ENCODE results near the gene EPM2A.

DNA sequence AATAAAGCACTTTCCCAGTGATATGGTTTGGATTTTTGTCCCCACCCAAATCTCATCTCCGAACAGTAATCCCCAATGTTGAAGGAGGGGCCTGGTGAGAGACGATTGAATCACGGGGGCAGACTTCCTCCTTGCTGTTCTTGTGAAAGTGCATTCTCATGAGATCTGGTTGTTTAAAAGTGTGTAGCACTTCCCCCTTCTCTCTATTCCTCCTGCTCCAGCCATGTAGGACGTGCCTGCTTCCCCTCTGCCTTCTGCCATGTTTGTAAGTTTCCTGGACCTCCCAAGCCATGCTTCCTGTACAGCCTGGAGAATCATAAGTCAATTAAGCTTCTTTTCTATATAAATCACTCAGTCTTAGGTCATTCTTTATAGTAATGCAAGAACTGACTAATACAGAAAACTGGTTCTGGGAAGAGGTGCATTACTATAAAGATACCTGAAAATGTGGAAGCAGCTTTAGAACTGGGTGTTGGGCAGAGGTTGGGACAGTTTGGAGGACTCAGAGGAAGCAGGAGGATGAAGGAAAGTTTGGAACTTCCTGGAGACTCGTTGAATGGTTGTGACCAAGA lies 7.4 kb downstream of the EPM2A start:
- TF ChIP-seq CTCF (IDR thresholded peaks at IDR 0.05) (no peak), POLR2A (IDR thresholded peaks at IDR 0.05) (no peak)
